ENCODE results near the gene NDUFAF2.
A peak's percentile ranks its signal among the peaks of the same experiment; 100 is the strongest.
"Not testable (repeated sequence)": the region's sequence is repeated elsewhere in the genome, so short reads cannot be mapped to it uniquely, and the experiment has no call there.

The NDUFAF2 gene

GRCh38 chr5:60944904-60945812 lies at the start of gene NDUFAF2, which contains the start of gene ERCC8:
Gene NDUFAF2 (plus strand): TSS chr5:60945205. CDS start chr5:60945256, 51 bp downstream.
Gene ERCC8 (minus strand): TSS chr5:60945070. CDS start chr5:60945008, 62 bp downstream.
- peak; percentile 41 to 91 (median 86) for DNase-seq

- no peak for DNase-seq
Measured at GRCh38 chr5:60896991-60897390, 48.0 kb upstream of the NDUFAF2 start.

GRCh38 chr5:60903356-60903755 lies 41.6 kb upstream of the NDUFAF2 start:
- DNase-seq: no peak

- no peak for DNase-seq
Measured at GRCh38 chr5:60916646-60917045, 28.4 kb upstream of the NDUFAF2 start.

- no peak for DNase-seq
Measured at GRCh38 chr5:60918466-60918865, 26.5 kb upstream of the NDUFAF2 start.

GRCh38 chr5:60927450-60927849 lies 17.6 kb upstream of the NDUFAF2 start:
- no peak for DNase-seq

GRCh38 chr5:60929024-60929423 lies 16.0 kb upstream of the NDUFAF2 start:
- DNase-seq: no peak

GRCh38 chr5:60943624-60944023 lies 1.4 kb upstream of the NDUFAF2 start:
- no peak for DNase-seq

- peak in 6 of 14 donors; percentile 6 to 65 (median 46) for DNase-seq
Measured at GRCh38 chr5:60945813-60946187, 795 bp downstream of the NDUFAF2 start.

GRCh38 chr5:60948738-60949137 lies 3.7 kb downstream of the NDUFAF2 start:
- DNase-seq: no peak

- no peak for DNase-seq
Measured at GRCh38 chr5:60955239-60955638, 10.2 kb downstream of the NDUFAF2 start.

- no peak for DNase-seq
Measured at GRCh38 chr5:60958088-60958487, 13.1 kb downstream of the NDUFAF2 start.

GRCh38 chr5:60958712-60959111 lies 13.7 kb downstream of the NDUFAF2 start:
- DNase-seq: no peak

GRCh38 chr5:60959156-60959555 lies 14.2 kb downstream of the NDUFAF2 start:
- DNase-seq: no peak

- no peak for DNase-seq
Measured at GRCh38 chr5:60960591-60960990, 15.6 kb downstream of the NDUFAF2 start.

- DNase-seq: no peak
Measured at GRCh38 chr5:60961685-60962084, 16.7 kb downstream of the NDUFAF2 start.

GRCh38 chr5:60972231-60972630 lies 27.2 kb downstream of the NDUFAF2 start:
- no peak for DNase-seq

GRCh38 chr5:60977956-60978737 lies 33.1 kb downstream of the NDUFAF2 start:
- DNase-seq: no peak

GRCh38 chr5:60978968-60979367 lies 34.0 kb downstream of the NDUFAF2 start:
- no peak for DNase-seq

GRCh38 chr5:60980511-60980910 lies 35.5 kb downstream of the NDUFAF2 start:
- DNase-seq: no peak

GRCh38 chr5:60982127-60982526 lies 37.1 kb downstream of the NDUFAF2 start:
- DNase-seq: not testable (repeated sequence)

GRCh38 chr5:60989790-60990189 lies 44.8 kb downstream of the NDUFAF2 start:
- DNase-seq: no peak

GRCh38 chr5:60992871-60993270 lies 47.9 kb downstream of the NDUFAF2 start:
- DNase-seq: no peak

All from C1 segment of cervical spinal cord (tissue), 14 donors.